HepG2 (cell line): ENCODE data around the gene TNFRSF1B. TPM values are rescaled to one million over a fixed set of nuclear protein-coding genes. Genes with fewer than 3 reads are reported as not detected.

Experiments used
- ARNT ChIP-seq: fragments of 450-650 bp; IDR thresholded peaks from 2 replicates; pipeline ENCODE4 v1.6.1; 2017
- ARNT2 ChIP-seq: sonication (generic); formaldehyde crosslinking; IDR thresholded peaks from 2 replicates; pipeline ENCODE4 v1.8.0; 2022; ENCODE audit warnings: mild to moderate bottlenecking, low read depth, missing genetic modification reagents, moderate library complexity
- CCAR2 ChIP-seq: fragments of 200-400 bp; formaldehyde crosslinking; optimal IDR thresholded peaks from 2 replicates; pipeline ENCODE3; 2018; ENCODE audit warnings: low read depth, mild to moderate bottlenecking, low read length, moderate library complexity
- DNMT3B ChIP-seq: conservative IDR thresholded peaks from 2 replicates; pipeline ENCODE4 v1.6.1; 2016; ENCODE audit warnings: missing biosample characterization, control low read depth
- FLYWCH1 ChIP-seq: sonication (generic); formaldehyde crosslinking; IDR thresholded peaks from 2 replicates; pipeline ENCODE4 v1.8.1; 2023; ENCODE audit warnings: mild to moderate bottlenecking, missing genetic modification reagents
- GABPB1 ChIP-seq: IDR thresholded peaks from 2 replicates; pipeline ENCODE4 v1.6.1; 2016; ENCODE audit warnings: mild to moderate bottlenecking, missing genetic modification reagents, moderate library complexity, missing compliant biosample characterization
- HNRNPLL ChIP-seq: fragments of 200-400 bp; formaldehyde crosslinking; IDR thresholded peaks from 2 replicates; pipeline ENCODE4 v1.6.1; 2017; ENCODE audit warnings: mild to moderate bottlenecking, low read depth, low read length; ENCODE audit not compliant: poor library complexity, severe bottlenecking
- KDM6A ChIP-seq: IDR thresholded peaks from 2 replicates; pipeline ENCODE4 v1.6.1; 2016; ENCODE audit warnings: low read depth
- MAFK ChIP-seq, 2 experiments: IDR thresholded peaks in 1 of 2; conservative IDR thresholded peaks in 1 of 2; 2 replicates each; pipeline ENCODE4 v1.6.1; 2011; ENCODE audit warnings: improper control_type of control experiment in 2 of 2, low read length in 2 of 2
- NFYB ChIP-seq: sonication (generic); formaldehyde crosslinking; IDR thresholded peaks from 2 replicates; pipeline ENCODE4 v1.4.0; 2020; ENCODE audit warnings: missing genetic modification reagents
- PATZ1 ChIP-seq: sonication (generic); formaldehyde crosslinking; IDR thresholded peaks from 2 replicates; pipeline ENCODE4 v1.4.0; 2020; ENCODE audit warnings: missing genetic modification reagents
- PAWR ChIP-seq: sonication (generic); formaldehyde crosslinking; IDR thresholded peaks from 2 replicates; pipeline ENCODE4 v1.4.0; 2020; ENCODE audit warnings: missing genetic modification reagents, mild to moderate bottlenecking, borderline replicate concordance
- RBM39 ChIP-seq: fragments of 200-400 bp; formaldehyde crosslinking; IDR thresholded peaks from one replicate; pipeline ENCODE4 v1.6.1; 2018; ENCODE audit warnings: antibody characterized with exemption, mild to moderate bottlenecking, low read depth, low read length; ENCODE audit not compliant: poor library complexity, severe bottlenecking
- RCOR2 ChIP-seq: IDR thresholded peaks from 2 replicates; pipeline ENCODE4 v1.6.1; 2016; ENCODE audit warnings: missing biosample characterization, missing genetic modification reagents
- SP5 ChIP-seq: IDR thresholded peaks from 2 replicates; pipeline ENCODE4 v1.6.1; 2016; ENCODE audit warnings: low read depth, borderline replicate concordance
- SRF ChIP-seq: IDR thresholded peaks from 2 replicates; pipeline ENCODE4 v1.6.1; 2011; ENCODE audit warnings: mild to moderate bottlenecking, low read depth, low read length, moderate library complexity
- SYNCRIP ChIP-seq: fragments of 200-400 bp; formaldehyde crosslinking; IDR thresholded peaks from 2 replicates; pipeline ENCODE4 v1.6.1; 2018; ENCODE audit warnings: mild to moderate bottlenecking, low read depth, low read length; ENCODE audit not compliant: insufficient read depth
- TBL1XR1 ChIP-seq: fragments of 150-350 bp; IDR thresholded peaks from 2 replicates; pipeline ENCODE4 v1.6.1; 2014; ENCODE audit warnings: borderline replicate concordance, low read length; ENCODE audit not compliant: partially characterized antibody
- ZBTB42 ChIP-seq: sonication (generic); formaldehyde crosslinking; IDR thresholded peaks from 2 replicates; pipeline ENCODE4 v1.5.0; 2020; ENCODE audit warnings: mild to moderate bottlenecking, missing genetic modification reagents
- ZBTB7B ChIP-seq: sonication (generic); formaldehyde crosslinking; IDR thresholded peaks from 2 replicates; pipeline ENCODE4 v1.4.0; 2020; ENCODE audit warnings: missing genetic modification reagents
- ZIK1 ChIP-seq: sonication (generic); formaldehyde crosslinking; IDR thresholded peaks from 2 replicates; pipeline ENCODE4 v1.5.0; 2020; ENCODE audit warnings: mild to moderate bottlenecking, low read depth, missing genetic modification reagents, borderline replicate concordance
- ZMAT5 ChIP-seq: sonication (generic); formaldehyde crosslinking; IDR thresholded peaks from 2 replicates; pipeline ENCODE4 v1.5.0; 2020; ENCODE audit warnings: mild to moderate bottlenecking, low read depth, missing genetic modification reagents, borderline replicate concordance
- ZNF224 ChIP-seq: sonication (generic); formaldehyde crosslinking; IDR thresholded peaks from 2 replicates; pipeline ENCODE4 v1.5.0; 2020; ENCODE audit warnings: mild to moderate bottlenecking, missing genetic modification reagents
- ZNF260 ChIP-seq: sonication (generic); formaldehyde crosslinking; IDR thresholded peaks from 2 replicates; pipeline ENCODE4 v1.4.0; 2020; ENCODE audit warnings: missing genetic modification reagents, low read depth, mild to moderate bottlenecking, borderline replicate concordance
- ZNF441 ChIP-seq: sonication (generic); formaldehyde crosslinking; IDR thresholded peaks from 2 replicates; pipeline ENCODE4 v1.7.0; 2021; ENCODE audit warnings: missing genetic modification reagents, borderline replicate concordance
- ZNF605 ChIP-seq: sonication (generic); formaldehyde crosslinking; IDR thresholded peaks from 2 replicates; pipeline ENCODE4 v1.8.0; 2022; ENCODE audit warnings: mild to moderate bottlenecking, missing genetic modification reagents
- ZNF709 ChIP-seq: sonication (generic); formaldehyde crosslinking; IDR thresholded peaks from 2 replicates; pipeline ENCODE4 v1.5.0; 2020; ENCODE audit warnings: mild to moderate bottlenecking, missing genetic modification reagents
- ZNF772 ChIP-seq: sonication (generic); formaldehyde crosslinking; IDR thresholded peaks from 2 replicates; pipeline ENCODE4 v1.5.0; 2020; ENCODE audit warnings: mild to moderate bottlenecking, missing genetic modification reagents
- ZNF775 ChIP-seq: sonication (generic); formaldehyde crosslinking; IDR thresholded peaks from 2 replicates; pipeline ENCODE4 v1.4.0; 2020; ENCODE audit warnings: missing genetic modification reagents, mild to moderate bottlenecking, moderate library complexity, borderline replicate concordance
- ZNF777 ChIP-seq: sonication (generic); formaldehyde crosslinking; IDR thresholded peaks from 2 replicates; pipeline ENCODE4 v1.4.0; 2020; ENCODE audit warnings: missing genetic modification reagents
- ZSCAN31 ChIP-seq: sonication (generic); formaldehyde crosslinking; IDR thresholded peaks from 2 replicates; pipeline ENCODE4 v1.5.0; 2020; ENCODE audit warnings: low read depth, mild to moderate bottlenecking, missing genetic modification reagents
- polyA plus RNA-seq, 8 experiments: library from polyadenylated mRNA; depleted of rRNA in 3 of 8; stranded (reverse) in 7 of 8; unstranded in 1 of 8; fragments of >200 nt; fragmentation: Illumina TruSeq in 4 of 8; extraction: Trizol in 4 of 8; gene quantifications; 2 replicates each; pipeline versions ENCODE4 v1.2.1 to v1.2.3, GENCODE V29; 2011 to 2016; ENCODE audit warnings: low read depth in 4 of 8, missing spikeins in 1 of 8, mixed read lengths in 1 of 8; ENCODE audit not compliant: insufficient read depth in 1 of 8
- total RNA-seq, 5 experiments: library from RNA; depleted of rRNA; stranded (reverse); fragments of >200 nt; fragmentation: Illumina TruSeq; extraction: Trizol; gene quantifications; 2 replicates each; pipeline ENCODE4 v1.2.3, GENCODE V29; 2016; ENCODE audit warnings: low read depth in 1 of 5

TNFRSF1B gene
- total and polyA plus RNA-seq, 2 of the 13 experiments (the other 11 are each of a cell fraction or from before 2014, with no cell fraction given): 0.04 to 0.11 TPM

GRCh38 chr1:12229835-12230548 lies 63.2 kb downstream of the TNFRSF1B start, which contains the start of gene VPS13D (continued):
- peak; percentile 64; the same call in 1 of the 2 replicates for TF ChIP-seq GABPB1 (CRISPR knock-in tag)
- TF ChIP-seq ZNF224: no peak
- TF ChIP-seq ZNF441: peak; percentile 72
- TF ChIP-seq ZBTB42 (CRISPR knock-in tag): no peak
- TF ChIP-seq HNRNPLL: peak; percentile 74
- no peak for TF ChIP-seq MAFK (conservative IDR thresholded peaks at IDR 0.05 in 1 of 2, IDR thresholded peaks at IDR 0.05 in 1 of 2; ENCODE audit: low read length in 2 of 2)
- no peak for TF ChIP-seq SYNCRIP
- TF ChIP-seq NFYB: no peak
- TF ChIP-seq PAWR (CRISPR knock-in tag): no peak
- TF ChIP-seq KDM6A (CRISPR knock-in tag): no peak
- TF ChIP-seq CCAR2: no peak
- peak; percentile 79 for TF ChIP-seq ZSCAN31 (CRISPR knock-in tag)
- no peak for TF ChIP-seq ZNF260
- TF ChIP-seq TBL1XR1: peak; percentile 41
- TF ChIP-seq ZIK1 (CRISPR knock-in tag): no peak
- 0 out of 2 replicates have a peak, but pooled peaks have one; percentile 40 for TF ChIP-seq PATZ1 (CRISPR knock-in tag)
- no peak for TF ChIP-seq ZNF605 (CRISPR knock-in tag)
- TF ChIP-seq ZNF772 (CRISPR knock-in tag): 0 out of 2 replicates have a peak, but pooled peaks have one; percentile 36
- no peak for TF ChIP-seq ZMAT5
- no peak for TF ChIP-seq ZBTB7B
- TF ChIP-seq ZNF709 (CRISPR knock-in tag): 0 out of 2 replicates have a peak, but pooled peaks have one; percentile 63
- TF ChIP-seq FLYWCH1 (CRISPR knock-in tag): no peak
- TF ChIP-seq ARNT2 (CRISPR knock-in tag): peak; percentile 82
- TF ChIP-seq SRF: peak; percentile 98
- TF ChIP-seq RBM39: peak; percentile 58
- TF ChIP-seq ZNF775 (CRISPR knock-in tag): no peak
- TF ChIP-seq ARNT: no peak
- TF ChIP-seq ZNF777 (CRISPR knock-in tag): peak; percentile 83
- TF ChIP-seq SP5 (CRISPR knock-in tag): no peak
- TF ChIP-seq DNMT3B (CRISPR knock-in tag): no peak
- TF ChIP-seq RCOR2 (CRISPR knock-in tag): no peak
